HG02884 (cell line): ENCODE results near the gene TRIM2.

ENCODE experiments used
- ATAC-seq: cut with Tn5 transposase; IDR thresholded peaks from one replicate; pipeline ENCODE4 v1.9.1; 2021; ENCODE audit warnings: mild to moderate bottlenecking, moderate library complexity; ENCODE audit not compliant: unreplicated experiment

Gene TRIM2

GRCh38 chr4:153271820-153272219 is 67.6 kb downstream of the TRIM2 start:
- ATAC-seq = no peak

GRCh38 chr4:153273751-153274150 is 69.5 kb downstream of the TRIM2 start:
- ATAC-seq = no peak

- no peak for ATAC-seq
Observed at GRCh38 chr4:153274967-153275366, 70.7 kb downstream of the TRIM2 start.

- ATAC-seq = no peak
Observed at GRCh38 chr4:153275380-153276276, 71.4 kb downstream of the TRIM2 start.

- ATAC-seq = no peak
Observed at GRCh38 chr4:153276971-153277370, 72.7 kb downstream of the TRIM2 start.

- ATAC-seq = no peak
Observed at GRCh38 chr4:153281476-153281875, 77.2 kb downstream of the TRIM2 start.

- no peak for ATAC-seq
Observed at GRCh38 chr4:153282023-153282422, 77.8 kb downstream of the TRIM2 start.

- ATAC-seq = no peak
Observed at GRCh38 chr4:153283260-153283659, 79.0 kb downstream of the TRIM2 start.

- no peak for ATAC-seq
Observed at GRCh38 chr4:153290134-153290533, 85.9 kb downstream of the TRIM2 start.

GRCh38 chr4:153291562-153291961 is 87.3 kb downstream of the TRIM2 start:
- no peak for ATAC-seq

- ATAC-seq = no peak
Observed at GRCh38 chr4:153292897-153293741, 88.9 kb downstream of the TRIM2 start.

- ATAC-seq = no peak
Observed at GRCh38 chr4:153293742-153294057, 89.5 kb downstream of the TRIM2 start.

- no peak for ATAC-seq
Observed at GRCh38 chr4:153294631-153295030, 90.4 kb downstream of the TRIM2 start.

GRCh38 chr4:153295131-153295755 is 91.0 kb downstream of the TRIM2 start:
- no peak for ATAC-seq

GRCh38 chr4:153296040-153296823 is 92.0 kb downstream of the TRIM2 start:
- no peak for ATAC-seq

- ATAC-seq = no peak
Observed at GRCh38 chr4:153297116-153297515, 92.9 kb downstream of the TRIM2 start.

- no peak for ATAC-seq
Observed at GRCh38 chr4:153310793-153311192, 106.5 kb downstream of the TRIM2 start.

GRCh38 chr4:153314915-153315314 is 110.7 kb downstream of the TRIM2 start:
- no peak for ATAC-seq

GRCh38 chr4:153318696-153319320 is 114.6 kb downstream of the TRIM2 start:
- ATAC-seq = peak; percentile 81

GRCh38 chr4:153322791-153323190 is 118.5 kb downstream of the TRIM2 start:
- no peak for ATAC-seq
